ENCODE results near the gene BPNT1. TPM values are rescaled to one million over a fixed set of nuclear protein-coding genes. Genes with fewer than 3 reads are reported as not detected.

The BPNT1 gene
- total RNA-seq, result 19.9 and 24.1 TPM in 2 replicates

GRCh38 chr1:220089650-220090556 is at the start of gene BPNT1:
Gene BPNT1, minus strand, starts transcription at chr1:220089788. Its CDS starts 9,942 bp downstream, at chr1:220079846.

GRCh38 chr1:220094016-220094911 is 4.7 kb upstream of the BPNT1 start, which contains the start of gene IARS2:
Gene IARS2, plus strand, starts transcription at chr1:220094132. Its CDS starts 85 bp downstream, at chr1:220094217.

GRCh38 chr1:220046052-220046930 is 43.3 kb downstream of the BPNT1 start, which contains the start of gene EPRS1:
Gene EPRS1, minus strand, starts transcription at chr1:220046505. Its CDS starts 117 bp downstream, at chr1:220046388.

Other genes starting within 250 kb of the BPNT1 start
- gene SLC30A10, start 161.2 kb downstream of the BPNT1 start, total RNA-seq, result 0.07 TPM in 1 of 2 replicates, not detected in the other
- 58.3 and 79.3 TPM in 2 replicates for gene EPRS1, start 43.3 kb downstream of the BPNT1 start, total RNA-seq
- gene IARS2, start 4.3 kb upstream of the BPNT1 start, total RNA-seq, result 87.3 and 101 TPM in 2 replicates
- gene RAB3GAP2, start 182.7 kb upstream of the BPNT1 start, total RNA-seq, result 18.3 and 22.5 TPM in 2 replicates

Data from airway epithelial cell (primary cell).